ENCODE measurements around the gene COL6A2.

Gene COL6A2

GRCh38 chr21:46116776-46117585 is 19.1 kb downstream of the COL6A2 start:
- no peak for DNase-seq

DNA sequence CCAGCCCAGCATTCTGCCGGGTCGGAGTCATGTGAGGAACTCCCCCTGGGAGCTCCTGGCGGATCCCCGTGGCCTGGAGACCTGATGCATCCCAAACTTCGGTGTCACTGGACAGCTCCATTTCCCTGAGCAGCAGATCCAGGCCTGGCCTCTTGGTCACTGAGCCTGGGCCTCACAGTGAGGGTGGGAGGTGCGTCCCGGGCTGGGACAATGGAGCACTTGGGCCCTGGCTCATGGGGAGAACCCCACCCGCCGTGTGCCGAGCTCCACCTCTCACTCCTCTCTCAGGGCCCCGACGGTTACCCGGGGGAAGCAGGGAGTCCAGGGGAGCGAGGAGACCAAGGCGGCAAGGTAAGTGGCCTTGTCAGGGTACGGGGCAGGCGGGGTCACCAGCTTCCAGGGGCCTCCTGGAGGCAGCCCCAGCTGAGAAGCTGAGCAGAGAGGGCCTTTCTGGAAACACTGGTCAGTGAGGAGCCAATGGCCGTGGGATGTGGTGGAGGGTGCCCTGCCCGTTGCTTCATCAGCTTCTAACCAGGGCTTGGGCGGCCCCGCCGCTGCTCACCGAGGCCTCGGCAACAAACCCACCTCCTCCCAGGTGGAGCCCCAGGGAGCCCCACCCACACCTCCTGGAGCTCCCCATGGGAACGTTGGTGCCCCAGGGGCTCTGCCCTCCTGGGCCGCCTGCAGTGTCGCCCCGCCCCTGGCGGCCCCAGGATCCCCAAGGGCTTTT is 19.8 kb downstream of the COL6A2 start:
- no peak for DNase-seq

DNA sequence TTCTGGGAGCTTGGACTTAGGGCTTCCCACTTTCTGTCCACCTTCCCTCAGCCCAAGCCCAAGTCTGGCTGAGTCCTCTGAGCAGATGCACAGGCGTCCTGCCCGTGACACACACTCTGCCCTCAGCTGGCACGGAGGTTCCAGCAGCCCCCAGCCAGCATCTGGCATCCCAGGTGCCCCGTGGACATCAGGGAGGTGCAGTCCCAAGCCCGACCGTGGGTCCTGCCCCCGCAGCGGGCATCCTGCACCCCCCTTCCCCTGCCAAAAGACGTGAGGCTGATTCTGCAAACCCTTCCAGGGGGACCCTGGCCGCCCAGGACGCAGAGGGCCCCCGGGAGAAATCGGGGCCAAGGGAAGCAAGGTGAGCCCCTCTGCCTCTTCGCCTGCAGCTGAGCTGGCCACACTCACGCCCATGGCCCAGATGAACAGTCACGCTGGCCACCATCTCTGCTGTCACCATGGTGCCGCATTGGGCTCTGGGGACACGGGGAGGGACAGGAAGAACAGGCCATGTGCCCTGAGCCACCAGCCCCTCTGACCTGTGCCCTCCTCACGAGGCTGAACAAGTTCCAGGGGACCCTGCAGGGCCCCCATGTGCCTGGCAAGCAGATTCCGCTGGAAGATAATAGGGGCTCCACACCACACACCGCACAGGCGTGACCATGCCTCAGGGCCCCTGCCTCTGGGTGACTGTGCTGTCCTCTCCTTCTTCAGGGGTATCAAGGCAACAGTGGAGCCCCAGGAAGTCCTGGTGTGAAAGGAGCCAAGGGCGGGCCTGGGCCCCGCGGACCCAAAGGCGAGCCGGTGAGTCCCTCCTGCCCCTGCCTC is 20.6 kb downstream of the COL6A2 start:
- no peak for DNase-seq

- DNase-seq: no peak
Measured at GRCh38 chr21:46119144-46119636, 21.3 kb downstream of the COL6A2 start.

DNA sequence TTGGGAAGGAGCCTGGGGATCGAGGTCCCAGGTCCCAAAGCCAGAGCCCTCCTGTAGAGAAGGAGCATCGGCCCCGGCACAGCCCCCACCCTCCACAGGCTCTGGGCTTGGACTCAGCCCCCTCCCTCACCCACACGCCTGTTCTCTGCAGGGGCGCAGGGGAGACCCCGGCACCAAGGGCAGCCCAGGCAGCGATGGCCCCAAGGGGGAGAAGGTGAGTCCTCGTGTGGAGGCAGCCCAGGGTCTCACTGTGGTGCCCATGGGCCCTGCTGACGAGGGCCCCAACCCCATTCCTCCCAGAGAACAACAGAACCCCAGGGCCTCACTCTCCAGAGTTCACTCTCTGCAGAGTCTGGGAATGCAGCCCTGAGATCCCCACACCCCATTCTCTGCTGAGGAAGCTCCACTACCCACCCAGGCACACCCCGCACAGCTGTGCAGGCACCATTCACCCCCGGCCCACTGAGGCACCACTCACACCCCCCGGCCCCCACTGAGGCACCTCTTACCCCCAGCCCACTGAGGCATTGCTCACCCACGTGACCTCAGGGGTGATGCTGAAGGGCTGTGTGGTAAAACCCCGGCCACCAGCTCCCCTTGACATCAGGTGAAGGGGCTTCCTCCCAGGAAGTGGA is 21.8 kb downstream of the COL6A2 start:
- no peak for DNase-seq

GRCh38 chr21:46120301-46121285 is 22.7 kb downstream of the COL6A2 start:
- DNase-seq: no peak

DNA sequence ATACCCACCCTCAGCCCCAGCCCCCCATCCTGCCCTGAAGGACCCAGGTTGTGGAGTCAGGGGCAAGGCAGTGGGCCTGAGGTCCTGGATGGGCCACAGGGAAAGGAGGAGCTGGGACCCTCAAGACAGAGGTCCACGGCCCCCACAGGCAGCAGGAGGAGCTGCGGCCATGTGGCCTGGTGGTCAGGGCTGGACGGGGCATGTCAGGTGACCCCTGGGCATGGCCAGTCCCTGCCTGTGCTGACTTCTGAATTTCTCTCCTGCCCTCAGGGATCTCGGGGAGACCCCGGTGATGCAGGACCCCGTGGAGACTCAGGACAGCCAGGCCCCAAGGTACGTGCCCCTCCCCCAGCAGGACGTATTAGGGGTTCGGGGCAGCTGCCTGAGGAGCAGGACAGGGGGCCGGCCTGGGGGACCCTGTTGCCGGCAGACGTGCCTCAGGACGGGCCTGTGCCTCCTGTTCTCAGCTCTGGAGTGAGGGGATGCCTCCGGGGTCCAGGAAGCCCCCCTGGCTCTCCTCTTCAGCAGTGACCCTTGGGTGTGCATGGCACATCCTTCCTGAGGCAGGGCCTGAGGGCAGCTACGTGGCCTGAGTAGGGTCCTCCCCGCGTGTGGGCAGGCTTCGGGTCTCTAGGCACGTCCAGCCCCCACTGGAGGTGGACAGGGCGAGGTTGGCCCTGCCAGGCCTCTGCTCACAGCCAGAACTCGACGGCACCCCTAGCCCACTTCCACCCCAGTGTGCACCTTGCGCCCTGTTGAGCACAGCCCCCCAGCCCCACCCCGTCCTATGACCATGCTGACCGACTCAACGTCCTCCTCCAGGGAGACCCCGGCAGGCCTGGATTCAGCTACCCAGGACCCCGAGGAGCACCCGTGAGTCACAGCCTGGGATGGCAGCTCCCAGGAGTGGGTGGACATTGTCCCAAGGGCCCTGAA is 23.6 kb downstream of the COL6A2 start:
- DNase-seq: no peak

GRCh38 chr21:46122237-46122671 is 24.3 kb downstream of the COL6A2 start:
- no peak for DNase-seq

DNA sequence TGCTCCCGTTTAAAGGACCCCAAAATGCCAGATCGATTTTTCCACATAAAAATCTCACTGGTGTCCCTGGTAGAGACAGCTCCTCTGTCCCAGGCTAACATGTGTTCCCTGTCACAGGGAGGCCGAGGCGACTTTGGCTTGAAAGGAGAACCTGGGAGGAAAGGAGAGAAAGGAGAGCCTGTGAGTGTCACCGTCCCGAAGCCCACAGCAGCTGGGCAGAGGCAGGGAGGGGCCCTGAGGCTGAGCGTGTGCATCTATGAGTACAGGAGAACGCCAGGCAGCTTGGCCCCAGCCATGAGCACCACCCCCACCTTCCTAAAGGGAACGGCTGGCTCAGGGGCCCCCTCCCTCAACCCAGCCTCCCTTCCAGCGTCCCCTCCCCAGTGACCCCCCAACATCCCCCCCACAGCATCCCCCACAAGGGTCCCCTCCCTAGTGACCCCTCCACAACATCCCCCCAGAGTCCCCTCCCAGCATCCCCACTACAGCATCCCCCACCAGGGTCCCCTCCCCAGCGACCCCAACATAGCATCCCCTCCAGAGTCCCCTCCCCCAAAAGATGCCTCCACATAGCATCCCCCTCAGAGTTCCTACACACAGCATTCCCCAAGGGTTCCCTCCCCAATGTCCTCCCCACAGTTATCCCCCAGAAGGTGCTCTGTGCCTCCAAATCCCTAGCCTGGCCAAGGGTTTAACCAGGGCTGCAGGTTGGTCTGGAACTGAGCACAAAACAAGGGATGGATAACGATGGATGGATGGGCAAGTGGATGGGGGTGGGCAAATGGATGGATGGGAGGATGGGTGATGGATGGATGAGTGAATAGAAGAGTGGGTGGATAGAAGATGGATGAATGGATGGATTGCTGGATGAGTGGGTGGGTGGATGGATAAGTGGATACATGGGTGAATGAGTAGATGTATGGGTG is 25.1 kb downstream of the COL6A2 start:
- DNase-seq: no peak

GRCh38 chr21:46124083-46124925 is 26.4 kb downstream of the COL6A2 start:
- DNase-seq: no peak

DNA sequence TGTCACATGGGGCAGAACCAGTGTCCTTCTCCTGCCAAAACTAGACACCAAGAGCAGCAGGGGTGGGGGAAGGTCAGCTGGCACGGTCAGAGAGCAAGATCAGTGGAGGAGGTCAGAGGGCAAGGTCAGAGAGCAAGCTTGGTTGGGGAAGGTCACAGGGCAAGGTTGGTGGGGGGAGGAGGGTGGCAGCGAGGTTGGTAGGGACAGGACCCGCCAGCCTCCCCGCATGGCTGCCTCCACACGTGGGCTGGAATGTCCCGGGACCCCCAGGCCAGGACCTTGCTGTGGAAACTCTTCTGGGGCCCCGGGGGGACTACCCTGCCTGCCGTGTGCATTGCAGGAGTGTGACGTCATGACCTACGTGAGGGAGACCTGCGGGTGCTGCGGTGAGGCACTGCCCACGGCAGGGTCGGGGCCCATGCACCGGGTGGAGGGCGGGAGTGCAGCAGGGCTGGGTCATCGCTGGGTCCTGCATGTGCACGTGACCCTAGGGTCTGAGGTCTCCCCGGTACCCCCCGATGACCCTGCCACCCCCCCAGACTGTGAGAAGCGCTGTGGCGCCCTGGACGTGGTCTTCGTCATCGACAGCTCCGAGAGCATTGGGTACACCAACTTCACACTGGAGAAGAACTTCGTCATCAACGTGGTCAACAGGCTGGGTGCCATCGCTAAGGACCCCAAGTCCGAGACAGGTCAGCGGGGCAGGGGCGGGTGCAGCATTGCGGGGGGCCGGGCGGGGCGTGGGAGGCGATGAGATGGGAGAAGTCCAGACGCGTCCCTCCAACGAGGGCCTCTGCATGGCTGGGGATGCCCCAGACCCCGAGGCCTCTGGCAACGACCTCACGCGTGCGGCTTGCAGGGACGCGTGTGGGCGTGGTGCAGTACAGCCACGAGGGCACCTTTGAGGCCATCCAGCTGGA is 27.3 kb downstream of the COL6A2 start:
- DNase-seq: no peak

DNA sequence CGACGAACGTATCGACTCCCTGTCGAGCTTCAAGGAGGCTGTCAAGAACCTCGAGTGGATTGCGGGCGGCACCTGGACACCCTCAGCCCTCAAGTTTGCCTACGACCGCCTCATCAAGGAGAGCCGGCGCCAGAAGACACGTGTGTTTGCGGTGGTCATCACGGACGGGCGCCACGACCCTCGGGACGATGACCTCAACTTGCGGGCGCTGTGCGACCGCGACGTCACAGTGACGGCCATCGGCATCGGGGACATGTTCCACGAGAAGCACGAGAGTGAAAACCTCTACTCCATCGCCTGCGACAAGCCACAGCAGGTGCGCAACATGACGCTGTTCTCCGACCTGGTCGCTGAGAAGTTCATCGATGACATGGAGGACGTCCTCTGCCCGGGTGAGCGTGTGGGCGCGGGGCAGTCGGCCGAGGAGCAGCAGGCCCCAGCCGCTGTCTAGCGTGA is 28.0 kb downstream of the COL6A2 start:
- DNase-seq: no peak

DNA sequence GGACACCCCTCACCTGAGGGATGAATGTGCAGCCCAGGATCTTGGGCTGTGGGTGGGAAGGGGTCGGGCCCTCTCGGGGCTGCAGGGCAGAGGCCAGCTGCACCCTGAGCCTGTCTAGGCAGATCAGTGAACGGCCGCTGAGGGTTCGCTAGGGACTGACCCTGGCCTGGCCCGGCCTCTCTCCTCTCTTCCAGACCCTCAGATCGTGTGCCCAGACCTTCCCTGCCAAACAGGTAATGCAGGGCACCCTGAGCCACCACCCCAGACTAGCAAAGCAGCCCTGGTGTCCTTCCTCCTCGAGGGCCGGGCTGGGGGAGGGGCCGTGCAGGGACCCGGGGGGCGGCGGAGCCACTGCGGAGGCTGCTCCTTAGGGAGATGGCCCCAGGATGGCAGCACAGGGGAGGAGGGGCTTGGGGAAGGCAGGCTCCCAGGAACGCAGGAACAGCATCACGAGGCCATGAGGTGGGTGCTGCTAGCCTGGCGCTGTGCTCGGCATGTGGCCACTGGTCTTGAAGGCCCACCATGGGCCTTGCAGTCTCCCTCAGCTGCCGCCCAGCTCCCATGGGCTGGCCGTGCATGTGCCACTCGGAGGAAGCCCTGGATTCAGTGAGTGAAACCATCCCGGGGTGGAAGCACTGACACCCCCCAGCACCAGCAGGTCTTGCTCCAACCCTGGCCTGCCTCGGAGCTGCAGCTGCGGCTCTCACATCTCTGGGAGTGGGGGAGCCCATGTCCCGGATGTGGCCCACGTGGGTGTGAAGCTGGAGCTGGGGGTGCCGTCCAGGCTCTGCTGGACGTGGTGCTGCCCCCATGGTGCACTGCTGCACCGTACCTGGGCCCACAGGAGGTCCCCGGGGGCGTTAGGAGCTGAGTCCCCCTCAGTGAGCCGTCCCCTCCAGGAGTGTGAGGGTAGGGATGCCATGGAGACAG is 28.7 kb downstream of the COL6A2 start:
- no peak for DNase-seq

DNA sequence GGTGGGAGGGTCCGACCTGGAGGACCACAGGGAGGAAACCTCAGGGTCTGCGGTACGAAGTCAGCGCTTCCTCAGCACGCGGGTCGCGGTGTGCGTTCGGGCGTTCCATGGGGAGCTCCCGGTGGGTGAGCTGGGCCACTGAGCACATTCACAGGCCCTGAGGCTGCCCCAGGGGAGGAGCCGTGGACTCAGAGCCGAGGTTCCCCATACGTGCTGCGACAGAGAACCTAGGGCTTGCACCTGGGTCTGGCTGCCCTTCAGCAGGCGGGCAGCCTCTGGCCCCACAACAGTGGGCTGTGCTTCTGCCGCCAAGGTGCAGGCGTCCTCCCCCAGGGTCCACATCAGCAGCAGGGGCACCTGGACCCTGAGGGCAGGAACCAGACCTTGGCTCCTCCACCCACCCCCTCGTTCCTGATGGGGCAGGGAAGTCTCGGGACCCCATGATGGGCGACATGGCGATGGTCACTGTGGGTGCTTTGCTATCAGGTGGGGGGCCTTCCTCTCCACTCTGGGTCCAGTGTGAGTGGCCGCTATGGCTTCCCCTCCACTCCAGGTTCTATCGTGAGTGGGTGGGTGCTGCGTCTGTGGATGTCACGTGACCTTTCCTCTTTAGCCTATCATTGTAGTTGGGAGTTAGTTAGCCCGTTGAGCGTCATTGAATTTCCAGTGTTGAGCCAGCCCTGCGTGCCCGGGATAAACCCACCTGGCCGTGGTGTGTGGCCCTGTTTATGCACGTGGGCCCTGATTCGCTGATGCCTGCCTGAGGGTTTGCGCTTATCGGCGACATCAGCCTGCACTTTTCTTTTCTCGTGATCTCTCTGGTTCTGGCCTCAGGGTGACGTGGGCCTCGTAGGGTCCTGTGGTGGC is 29.6 kb downstream of the COL6A2 start:
- no peak for DNase-seq

Data from stimulated activated naive CD4-positive, alpha-beta T cell treated with Interleukin-2 at 50 U/mL for 16 hours (primary cell).